ENCODE data around the gene CD101. TPM values are rescaled to one million over a fixed set of nuclear protein-coding genes. Genes with fewer than 3 reads are reported as not detected.

The CD101 gene
- total RNA-seq, 1 donor from 2014 or later = 1.6 TPM

DNA sequence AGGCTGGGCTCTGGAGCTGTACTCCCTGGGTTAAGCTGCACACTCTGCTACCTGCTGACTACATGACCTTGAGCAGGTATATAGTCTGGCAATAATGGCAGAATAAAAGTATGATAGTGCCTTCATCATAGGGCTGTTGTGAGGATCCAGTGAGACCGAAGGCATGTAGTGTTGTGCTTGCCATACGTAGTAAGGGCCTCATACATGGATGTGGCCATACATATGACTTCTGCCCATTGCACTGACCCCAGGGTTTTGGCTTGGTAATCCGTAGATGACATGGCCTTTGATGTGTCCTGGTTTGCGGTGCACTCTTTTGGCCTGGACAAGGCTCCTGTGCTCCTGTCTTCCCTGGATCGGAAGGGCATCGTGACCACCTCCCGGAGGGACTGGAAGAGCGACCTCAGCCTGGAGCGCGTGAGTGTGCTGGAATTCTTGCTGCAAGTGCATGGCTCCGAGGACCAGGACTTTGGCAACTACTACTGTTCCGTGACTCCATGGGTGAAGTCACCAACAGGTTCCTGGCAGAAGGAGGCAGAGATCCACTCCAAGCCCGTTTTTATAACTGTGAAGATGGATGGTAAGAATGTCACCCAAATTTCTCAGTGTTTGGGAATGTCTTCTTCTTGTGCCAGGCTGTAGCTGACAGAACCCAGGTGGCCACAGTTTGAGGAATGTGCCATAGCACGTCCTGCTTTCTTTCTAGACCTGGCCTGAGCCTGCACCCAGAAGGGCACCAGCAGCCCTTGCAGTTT is 17.0 kb upstream of the CD101 start:
- no peak for DNase-seq (ENCODE audit: low spot score)
- intact Hi-C loops (cut with DNase I) = loop anchor here (2.0 kb wide), 1 partner anchor 70 kb away; no protein-coding TSS in a partner anchor

DNA sequence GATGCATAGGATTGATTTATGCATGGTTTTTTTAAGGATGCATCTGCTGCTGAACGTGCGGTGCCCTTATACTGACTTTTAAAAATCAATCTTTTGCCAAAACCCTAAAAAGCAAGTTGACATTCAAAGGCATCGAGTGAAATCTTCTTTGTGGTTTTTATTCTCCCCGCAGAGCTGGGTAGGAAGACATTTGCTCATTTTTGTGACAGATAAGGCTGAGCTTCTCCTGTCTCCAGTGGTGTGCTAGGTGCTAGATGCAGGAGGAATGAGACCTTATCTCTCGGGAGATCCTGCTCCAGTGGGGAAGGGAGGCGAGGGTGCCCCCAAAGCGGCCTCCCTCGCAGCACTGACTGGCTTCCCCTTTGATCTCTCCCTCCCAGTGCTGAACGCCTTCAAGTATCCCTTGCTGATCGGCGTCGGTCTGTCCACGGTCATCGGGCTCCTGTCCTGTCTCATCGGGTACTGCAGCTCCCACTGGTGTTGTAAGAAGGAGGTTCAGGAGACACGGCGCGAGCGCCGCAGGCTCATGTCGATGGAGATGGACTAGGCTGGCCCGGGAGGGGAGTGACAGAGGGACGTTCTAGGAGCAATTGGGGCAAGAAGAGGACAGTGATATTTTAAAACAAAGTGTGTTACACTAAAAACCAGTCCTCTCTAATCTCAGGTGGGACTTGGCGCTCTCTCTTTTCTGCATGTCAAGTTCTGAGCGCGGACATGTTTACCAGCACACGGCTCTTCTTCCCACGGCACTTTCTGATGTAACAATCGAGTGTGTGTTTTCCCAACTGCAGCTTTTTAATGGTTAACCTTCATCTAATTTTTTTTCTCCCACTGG is 14.9 kb upstream of the CD101 start:
- intact Hi-C loops (cut with DNase I) = no loop called here
- DNase-seq (ENCODE audit: low spot score) = no peak

DNA sequence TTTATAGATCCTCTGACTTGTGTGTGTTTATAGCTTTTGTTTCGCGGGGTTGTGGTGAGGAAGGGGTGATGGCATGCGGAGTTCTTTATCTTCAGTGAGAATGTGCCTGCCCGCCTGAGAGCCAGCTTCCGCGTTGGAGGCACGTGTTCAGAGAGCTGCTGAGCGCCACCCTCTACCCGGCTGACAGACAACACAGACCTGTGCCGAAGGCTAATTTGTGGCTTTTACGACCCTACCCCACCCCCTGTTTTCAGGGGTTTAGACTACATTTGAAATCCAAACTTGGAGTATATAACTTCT is 14.4 kb upstream of the CD101 start:
- DNase-seq (ENCODE audit: low spot score) = no peak
- intact Hi-C loops (cut with DNase I) = no loop called here

DNA sequence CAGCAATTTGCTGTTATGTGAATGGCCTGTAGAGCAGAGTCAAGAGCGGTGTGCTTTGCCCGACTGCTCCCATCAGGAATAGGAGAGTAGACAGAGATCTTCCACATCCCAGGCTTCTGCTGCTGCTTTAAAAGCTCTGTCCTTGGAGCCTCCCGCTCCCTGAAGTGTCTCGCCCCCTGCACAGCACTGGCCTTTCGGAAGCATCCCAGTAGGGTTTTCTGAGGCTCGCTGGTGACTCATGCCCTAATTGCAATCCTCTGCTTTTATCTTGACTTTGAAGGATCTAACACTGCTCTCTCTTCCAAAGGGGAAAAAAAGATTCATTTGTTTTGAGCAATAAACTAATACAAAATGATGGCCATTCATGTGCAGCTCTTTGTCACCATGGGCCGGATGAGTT is 13.3 kb upstream of the CD101 start:
- DNase-seq (ENCODE audit: low spot score) = no peak
- intact Hi-C loops (cut with DNase I) = no loop called here

DNA sequence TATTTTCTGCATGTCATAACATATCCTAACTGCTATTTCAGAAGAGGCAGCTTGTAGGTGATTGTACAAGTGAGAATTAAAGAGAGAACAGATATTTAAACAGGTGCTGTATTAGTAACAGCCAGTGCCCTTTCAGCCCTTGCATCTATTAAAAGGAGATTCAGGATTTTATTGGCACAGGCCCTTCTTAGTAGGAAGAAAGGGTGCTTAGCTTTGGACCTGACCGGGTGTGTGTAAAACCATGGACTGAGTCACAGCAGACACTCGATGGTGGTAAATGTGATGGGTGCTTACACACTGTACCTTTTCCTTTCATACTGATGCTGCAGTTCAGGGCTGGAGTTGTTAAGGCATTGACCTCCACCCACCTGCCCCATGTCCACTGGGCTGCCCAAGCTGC is 12.7 kb upstream of the CD101 start:
- DNase-seq (ENCODE audit: low spot score) = no peak
- intact Hi-C loops (cut with DNase I) = no loop called here

DNA sequence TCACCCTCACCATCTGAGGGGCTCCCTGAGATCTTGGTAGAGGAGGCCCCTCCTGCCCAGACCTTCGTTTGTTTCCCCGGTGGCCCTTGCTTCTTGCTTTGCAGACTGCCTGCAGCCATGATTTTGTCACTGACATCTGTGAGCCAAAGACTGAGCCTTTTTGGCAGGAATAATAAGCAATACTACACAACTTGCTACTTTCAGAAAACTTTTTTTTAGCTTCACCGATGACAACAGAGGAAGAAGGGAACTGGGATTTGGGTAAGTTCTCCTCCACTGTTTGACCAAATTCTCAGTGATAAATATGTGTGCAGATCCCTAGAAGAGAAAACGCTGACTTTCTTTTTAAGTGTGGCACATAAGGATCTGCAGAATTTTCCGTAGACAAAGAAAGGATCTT is 11.7 kb upstream of the CD101 start:
- intact Hi-C loops (cut with DNase I) = loop anchor here (5.0 kb wide), 1 partner anchor 62 kb away; no protein-coding TSS in a partner anchor
- no peak for DNase-seq (ENCODE audit: low spot score)

DNA sequence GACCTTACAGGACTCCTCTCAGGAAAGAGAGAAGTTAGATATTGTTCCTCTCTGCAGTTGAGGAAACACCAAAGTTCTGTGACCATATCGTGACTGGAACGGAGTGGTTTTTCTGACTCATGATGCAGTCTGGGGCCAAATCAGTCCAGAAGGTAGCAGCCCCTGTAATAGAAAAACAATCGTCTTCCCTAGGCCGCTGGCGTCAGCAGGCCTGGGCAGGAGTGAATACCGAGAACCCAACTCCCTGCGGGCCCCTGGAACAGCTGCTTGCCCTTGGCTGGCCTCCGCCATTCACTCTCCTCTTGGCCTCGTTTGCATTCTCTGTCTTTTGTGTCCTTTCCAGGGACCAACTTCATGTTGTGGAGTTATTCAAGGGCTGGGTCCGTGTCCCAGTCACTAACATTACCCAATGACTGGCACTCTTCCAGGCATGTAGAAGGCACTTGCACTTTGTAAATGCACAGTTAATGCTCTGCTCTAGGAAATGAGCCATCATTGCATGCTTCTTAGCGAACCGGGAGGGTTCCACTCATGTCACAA is 10.9 kb upstream of the CD101 start:
- intact Hi-C loops (cut with DNase I) = loop anchor here (5.0 kb wide), 1 partner anchor 62 kb away; no protein-coding TSS in a partner anchor
- DNase-seq (ENCODE audit: low spot score) = peak; percentile 81

DNA sequence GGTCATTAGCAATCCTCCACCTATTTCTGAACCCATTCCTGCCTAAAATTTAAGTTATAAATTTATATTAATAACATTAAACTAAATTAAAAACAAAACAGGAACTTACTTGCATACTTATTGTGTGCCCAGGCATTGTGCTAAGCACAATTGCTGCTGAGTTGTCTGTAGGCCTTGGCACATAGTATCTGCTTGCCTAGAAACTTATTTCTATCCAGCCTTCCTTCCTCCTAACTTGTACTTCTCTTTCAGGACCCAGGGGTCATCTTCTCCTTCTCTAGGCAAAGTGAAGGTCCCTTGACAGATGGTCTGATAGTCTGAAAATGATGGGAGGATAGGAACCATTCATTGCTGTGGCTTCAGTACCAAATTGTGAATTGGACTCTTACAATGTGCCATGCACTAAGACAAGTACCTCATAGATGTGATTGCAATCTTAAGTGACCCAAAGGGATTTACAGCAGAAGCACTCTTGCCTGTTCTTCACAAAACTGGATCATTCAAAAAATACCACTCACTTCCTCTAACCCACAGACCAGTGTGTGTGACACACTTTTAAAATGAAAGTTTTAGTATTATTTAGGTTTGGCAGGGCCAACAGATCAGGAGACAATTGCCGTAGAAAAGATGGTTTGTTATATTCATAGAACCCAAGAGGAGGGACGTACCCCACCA is 10.3 kb upstream of the CD101 start:
- intact Hi-C loops (cut with DNase I) = loop anchor here (5.0 kb wide), 1 partner anchor 61 kb away; no protein-coding TSS in a partner anchor
- no peak for DNase-seq (ENCODE audit: low spot score)

DNA sequence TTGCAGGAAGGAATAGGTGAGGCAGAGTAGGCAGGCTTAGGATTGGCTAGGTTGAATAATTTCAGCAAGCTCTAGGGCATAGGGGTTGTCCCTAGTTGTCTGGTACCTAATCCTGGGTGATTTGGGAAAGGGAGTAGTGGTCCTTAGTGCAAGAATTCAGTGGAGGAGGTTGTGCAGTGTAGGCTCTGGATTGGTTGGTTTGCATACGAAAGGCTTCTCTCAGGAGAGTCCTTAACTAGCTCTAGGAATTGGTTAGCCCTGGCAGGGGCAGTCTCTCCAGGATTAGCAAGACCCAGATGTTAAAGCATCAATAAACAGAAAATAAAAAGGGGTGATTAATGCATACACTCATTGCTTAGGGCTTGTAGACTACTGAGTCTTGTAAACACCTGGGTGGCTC is 9.6 kb upstream of the CD101 start:
- DNase-seq (ENCODE audit: low spot score) = no peak
- intact Hi-C loops (cut with DNase I) = loop anchor here (5.0 kb wide), 1 partner anchor 60 kb away; no protein-coding TSS in a partner anchor

DNA sequence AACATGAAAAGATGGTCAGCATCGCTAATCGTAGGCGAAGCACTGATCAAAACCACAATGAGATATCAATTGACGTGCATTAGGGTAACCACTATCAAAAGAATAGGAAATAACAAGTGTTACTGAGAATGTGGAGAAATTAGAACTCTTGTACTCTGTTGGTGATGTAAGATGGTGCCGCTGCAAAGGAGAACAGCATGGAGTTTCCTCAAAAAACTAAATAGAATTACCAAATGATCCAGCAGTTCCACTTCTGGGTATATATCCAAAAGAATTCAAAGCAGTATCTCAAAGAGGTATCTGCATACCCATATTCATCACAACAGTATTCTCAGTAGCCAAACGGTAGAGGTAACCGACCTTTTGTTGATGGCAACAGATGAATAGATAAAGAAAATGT is 8.3 kb upstream of the CD101 start:
- intact Hi-C loops (cut with DNase I) = loop anchor here (5.0 kb wide), 1 partner anchor 59 kb away; no protein-coding TSS in a partner anchor
- DNase-seq (ENCODE audit: low spot score) = no peak

DNA sequence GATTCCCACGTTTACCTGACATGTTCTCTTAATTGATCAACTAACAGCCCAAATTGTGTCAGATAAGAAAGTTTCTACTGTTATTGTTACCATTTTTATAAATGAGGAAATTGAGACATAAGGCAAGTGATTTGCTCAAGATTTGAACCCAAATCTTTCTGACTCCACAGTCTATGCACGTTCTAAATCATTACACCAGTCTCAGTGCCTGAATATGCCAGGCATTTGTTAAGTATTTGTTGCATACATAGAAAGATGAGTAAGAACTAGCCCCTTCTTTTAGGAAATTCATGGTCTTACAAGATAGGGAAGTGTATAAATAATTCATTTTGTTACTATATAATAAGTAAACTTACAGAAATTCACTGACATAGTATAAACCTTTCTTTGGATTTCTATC is 7.1 kb upstream of the CD101 start:
- no peak for DNase-seq (ENCODE audit: low spot score)
- intact Hi-C loops (cut with DNase I) = loop anchor here (5.0 kb wide), 1 partner anchor 58 kb away; no protein-coding TSS in a partner anchor

DNA sequence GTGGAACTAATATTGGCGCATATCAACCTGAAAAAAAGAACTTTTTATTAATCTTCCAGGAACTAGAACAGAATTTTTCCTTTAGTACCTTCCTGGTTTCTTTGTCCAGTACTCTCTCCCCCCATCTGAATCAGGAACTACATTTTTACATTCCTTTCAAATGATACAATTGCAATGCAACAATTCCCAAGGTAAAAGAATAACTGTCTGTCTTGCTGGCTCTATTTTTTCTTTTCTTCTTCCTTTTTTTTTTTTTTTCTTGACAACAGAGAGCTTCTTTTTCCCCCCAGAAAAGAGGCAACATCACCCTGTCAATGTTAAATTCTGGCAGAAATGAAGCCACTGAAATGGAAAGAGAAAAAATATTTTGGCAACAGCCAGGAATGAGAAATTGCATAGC is 4.5 kb upstream of the CD101 start:
- DNase-seq (ENCODE audit: low spot score) = no peak
- intact Hi-C loops (cut with DNase I) = no loop called here

DNA sequence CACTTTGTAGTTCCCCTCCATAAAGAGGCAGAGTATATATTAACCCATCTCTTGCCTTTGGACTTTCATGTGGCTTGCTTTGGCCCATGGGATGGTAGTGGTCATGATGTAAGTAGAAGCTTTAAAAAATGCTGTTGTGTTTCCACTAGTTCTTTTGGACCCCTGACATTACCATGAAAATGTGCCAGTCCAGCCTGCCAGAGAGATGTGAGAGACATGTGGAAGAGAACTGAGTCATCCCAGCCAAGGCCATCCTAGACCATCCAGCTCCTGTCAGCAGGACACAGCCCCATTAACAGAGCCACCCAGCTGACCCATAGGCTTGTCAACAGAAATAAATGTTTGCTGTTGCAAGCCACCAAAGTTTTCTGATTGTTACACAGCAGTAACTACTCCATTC is 3.9 kb upstream of the CD101 start:
- no peak for DNase-seq (ENCODE audit: low spot score)

DNA sequence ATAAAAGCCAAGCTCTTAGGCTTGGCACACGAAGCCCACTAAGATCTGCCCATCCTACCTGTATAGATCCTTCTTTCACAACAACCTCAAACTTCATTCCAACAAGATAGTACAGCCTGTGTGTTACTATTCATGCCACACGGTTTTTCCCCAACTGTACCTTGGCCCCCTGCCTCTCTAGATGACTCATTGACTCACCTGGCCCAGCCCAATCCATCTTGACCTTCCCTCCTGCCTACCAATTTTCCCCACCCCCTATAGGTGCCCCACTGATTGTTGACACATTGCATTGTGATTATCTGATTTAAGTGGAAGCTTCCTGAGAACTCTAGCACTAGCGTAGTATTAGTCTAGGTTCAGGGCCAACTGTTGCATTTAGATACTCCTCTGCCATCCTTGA is 2.0 kb upstream of the CD101 start:
- no peak for DNase-seq (ENCODE audit: low spot score)
- intact Hi-C loops (cut with DNase I) = no loop called here

More for the DNA sequence above, 3.9 kb upstream of the CD101 start:
- intact Hi-C loops (cut with DNase I) = no loop called here

DNA sequence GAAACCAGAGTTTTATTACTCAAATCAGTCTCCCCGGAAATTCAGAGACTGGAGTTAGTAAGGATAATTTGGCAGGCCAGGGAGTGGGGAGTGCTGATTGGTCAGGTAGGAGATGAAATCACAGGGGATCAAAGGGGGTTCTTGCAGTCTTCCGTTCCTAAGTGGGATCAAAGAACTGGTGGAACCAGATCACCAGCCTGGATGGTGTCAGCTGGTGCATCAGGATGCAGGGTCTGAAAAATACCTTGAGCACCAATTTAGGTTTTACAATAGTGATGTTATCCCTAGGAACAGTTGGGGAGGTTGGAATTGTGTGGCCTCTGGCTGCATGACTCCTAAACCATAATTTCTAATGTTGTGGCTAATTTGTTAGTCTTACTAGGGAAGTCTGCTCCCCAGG is 1.4 kb upstream of the CD101 start:
- no peak for DNase-seq (ENCODE audit: low spot score)

DNA sequence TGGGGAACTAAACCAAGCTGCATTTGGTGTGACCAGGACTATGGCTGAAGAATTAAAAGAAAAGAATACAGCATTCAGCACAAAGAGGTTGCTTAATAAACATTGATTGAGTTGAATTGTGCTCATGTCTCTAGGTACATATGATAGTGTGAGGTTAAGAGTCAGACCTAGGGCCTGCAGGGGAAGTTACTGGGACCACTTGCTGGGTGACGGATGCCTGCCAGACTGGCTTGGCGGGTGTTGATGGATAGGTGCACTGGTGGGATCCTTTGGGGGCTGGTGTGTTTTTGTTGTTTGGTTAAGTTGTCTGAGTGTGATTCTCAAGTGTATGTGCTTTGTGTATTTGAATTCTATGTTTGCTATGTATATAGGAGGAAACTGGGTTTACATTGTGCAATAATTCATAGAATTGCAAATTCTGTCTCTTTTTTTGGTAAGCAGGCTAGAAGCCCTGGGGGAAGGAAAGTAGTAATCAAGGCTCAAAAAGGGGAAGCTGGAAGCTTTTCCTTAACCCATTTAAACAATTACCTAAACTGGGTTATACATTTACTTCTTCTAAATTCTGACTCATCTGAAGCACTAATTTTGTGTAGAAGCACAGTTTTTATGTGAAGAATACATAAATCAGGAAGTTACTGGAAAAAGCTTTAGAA is 1.8 kb downstream of the CD101 start:
- DNase-seq (ENCODE audit: low spot score) = no peak
- intact Hi-C loops (cut with DNase I) = no loop called here

More for the DNA sequence above, 1.4 kb upstream of the CD101 start:
- intact Hi-C loops (cut with DNase I) = no loop called here

DNA sequence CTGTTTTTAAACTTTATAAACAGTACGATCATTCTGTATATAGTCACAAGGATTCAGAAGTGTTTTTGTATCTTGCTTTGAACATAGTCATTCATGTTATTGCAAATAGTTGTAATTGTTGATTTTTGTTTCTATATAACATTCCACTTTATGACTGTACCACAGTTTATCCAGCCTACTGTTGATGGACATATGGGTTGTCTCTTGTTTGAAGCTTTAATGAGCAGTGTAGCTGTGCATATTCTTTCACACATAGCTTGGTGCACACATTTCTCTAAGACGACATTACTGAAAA is 6.1 kb downstream of the CD101 start:
- intact Hi-C loops (cut with DNase I) = no loop called here
- no peak for DNase-seq (ENCODE audit: low spot score)

DNA sequence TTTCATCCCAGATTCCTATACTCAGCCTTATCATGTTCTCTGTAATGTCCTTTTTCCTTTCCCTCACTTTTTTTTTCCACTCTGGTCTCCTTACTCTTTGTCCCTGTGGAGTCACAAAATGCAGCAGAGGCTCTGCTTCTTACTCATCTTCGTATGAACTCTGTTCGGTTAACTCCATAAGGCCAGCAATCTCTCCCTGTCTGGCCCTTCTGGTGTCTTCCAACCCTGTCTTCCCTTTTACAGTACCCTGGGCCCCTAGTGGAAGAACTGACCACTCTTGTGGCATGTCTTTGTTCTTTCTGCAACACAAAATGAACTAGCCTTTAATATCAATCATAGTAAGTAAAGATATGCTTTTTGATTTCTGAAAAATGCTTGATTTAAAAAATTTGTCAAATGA is 7.1 kb downstream of the CD101 start:
- intact Hi-C loops (cut with DNase I) = no loop called here
- no peak for DNase-seq (ENCODE audit: low spot score)

DNA sequence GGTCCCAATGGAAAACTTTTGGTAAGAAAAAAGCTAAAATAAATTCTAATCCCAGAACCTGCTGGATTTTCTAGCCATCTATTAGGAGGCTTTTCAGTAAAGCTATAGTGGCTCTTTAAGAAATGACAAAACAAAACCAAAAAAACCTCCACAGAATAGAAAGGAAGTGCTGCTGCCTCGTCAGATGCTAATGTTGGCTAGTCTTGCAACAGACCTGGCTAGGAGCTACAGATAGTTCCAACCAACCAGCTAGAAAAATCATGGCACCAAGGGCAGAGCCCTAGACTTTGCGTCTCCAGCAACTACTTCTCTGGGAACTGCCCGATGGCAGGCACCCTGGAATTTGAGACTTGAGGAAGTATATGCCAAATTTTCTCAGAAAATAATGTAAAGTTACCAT is 7.6 kb downstream of the CD101 start:
- intact Hi-C loops (cut with DNase I) = no loop called here
- no peak for DNase-seq (ENCODE audit: low spot score)

All from cardiac septum (tissue), 1 donor.